HG03439 (cell line): Measurements from ENCODE around the gene DDX47.
A peak's percentile ranks its signal among the peaks of the same experiment; 100 is the strongest.

ENCODE experiments used
- ATAC-seq: cut with Tn5 transposase; IDR thresholded peaks from one replicate; pipeline ENCODE4 v1.9.1; 2021; ENCODE audit warnings: mild to moderate bottlenecking, moderate library complexity; ENCODE audit not compliant: unreplicated experiment

DDX47 gene

DNA sequence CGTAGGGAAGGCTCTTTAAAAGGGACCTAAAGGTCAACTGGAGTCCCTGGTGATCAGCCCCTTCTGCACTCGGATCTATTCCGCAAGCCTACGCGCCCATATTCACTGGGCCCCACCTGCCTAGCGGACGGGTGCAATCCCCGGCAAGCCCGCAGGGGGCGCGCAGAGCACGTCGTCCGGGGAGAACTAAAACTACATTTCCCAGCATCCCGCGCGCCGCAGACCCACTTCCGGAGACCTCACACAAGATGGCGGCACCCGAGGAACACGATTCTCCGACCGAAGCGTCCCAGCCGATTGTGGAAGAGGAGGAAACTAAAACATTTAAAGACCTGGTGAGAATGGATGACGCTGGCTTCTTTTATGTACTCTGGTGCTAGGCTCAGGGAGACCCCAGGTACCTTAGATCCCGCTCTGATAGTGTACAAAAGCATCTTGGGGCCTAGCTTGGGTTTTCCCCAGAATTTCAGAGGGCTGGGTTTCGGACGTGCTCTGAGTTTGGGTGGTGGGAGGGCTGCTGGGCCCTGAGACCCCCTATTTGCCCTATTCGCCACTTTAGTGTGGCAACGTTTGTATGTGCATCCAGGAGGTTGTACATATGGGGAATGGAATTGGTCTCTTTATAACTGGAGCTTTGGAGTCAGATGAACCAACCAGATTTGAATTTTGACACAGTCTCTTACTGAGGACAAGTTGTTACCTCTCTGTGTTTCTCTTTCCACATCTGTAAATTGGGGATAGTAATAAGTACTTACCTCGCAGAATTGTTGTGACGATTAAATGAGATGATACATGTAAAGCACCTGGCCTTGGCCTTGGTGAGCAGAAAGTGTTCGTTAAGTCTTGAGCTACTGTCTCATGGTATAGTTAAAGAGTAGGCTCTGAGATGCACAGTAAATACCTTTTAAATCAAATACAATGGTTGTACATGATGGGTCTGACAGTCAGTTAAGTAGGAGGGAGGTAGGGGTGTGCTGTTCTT is at the start of gene DDX47:
TSS of gene DDX47 (plus strand) at position 227 of the 982 bp plus-strand sequence. CDS start at position 249, 22 bp downstream.
- ATAC-seq, result peak; percentile 90

DNA sequence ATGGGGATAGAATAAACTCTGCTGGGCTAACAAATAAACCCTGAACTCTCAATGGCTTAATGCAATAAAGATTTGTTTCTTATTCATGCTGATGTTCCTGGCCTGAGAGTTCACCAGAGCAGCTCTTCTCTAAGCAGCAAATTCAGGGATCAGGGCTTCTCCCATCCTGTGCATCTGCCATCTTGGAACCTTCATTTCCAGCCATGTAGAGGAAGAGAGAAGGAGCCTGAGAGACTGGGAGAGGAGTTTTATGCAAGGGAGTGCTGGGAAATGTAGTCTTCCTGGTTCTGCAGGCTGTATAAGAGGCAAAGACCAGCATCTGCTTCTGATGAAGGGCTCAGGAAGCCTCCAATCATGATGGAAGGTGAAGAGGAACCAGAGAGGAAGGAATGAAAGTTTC is 48.3 kb upstream of the DDX47 start:
- no peak for ATAC-seq

DNA sequence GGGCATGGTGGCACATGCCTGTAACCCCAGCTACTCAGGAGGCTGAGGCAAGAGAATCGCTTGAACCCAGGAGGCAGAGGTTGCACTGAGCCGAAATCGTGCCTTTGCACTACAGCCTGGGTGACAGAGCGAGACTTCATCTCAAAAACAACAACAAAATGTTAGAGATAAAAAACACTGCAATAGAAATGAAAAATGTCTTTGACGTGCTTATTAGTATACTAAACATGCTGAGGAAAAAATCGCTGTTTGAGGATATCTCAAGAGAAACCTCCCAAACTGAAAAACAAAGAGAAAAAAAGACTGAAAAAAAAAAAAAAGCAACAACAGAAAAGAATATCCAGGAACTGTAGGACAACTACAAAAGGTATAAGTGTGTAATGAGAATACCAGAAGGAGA is 42.9 kb upstream of the DDX47 start:
- no peak for ATAC-seq

DNA sequence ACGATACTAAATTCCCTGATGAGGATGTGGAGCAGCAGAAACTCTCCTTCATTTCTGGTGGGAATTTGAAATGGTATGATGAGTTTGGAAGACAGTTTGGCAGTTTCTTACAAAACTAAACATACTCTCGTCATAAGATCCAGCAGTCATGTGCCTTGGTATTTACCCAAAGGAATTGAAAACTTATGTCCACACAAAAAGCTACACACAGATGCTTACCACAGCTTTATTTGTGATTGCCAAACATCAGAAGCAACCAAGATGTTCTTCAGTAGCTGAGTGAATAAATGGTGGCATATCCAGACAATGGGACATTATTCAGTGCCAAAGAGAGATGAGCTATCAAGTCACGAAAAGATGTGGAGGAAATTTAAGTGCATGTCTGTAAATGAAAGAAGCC is 38.4 kb upstream of the DDX47 start:
- no peak for ATAC-seq

DNA sequence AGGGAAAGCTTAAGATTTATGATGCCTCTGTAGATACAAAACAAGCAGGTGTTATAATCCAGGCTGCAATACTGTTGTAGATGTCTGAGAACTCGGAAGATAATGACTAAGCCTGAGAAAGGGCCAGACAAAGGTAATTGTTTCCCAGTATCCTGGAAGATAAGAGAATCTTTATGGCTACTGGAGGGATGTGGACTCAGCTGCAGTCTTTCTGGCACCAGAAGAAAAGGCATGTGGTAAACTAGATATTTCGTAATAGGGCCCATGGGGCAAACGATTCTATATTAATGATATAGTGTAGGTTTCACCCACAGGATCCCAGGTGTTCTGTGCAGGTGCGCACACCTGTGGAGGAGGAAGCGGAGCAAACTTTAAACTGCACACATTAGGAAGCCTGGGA is 36.9 kb upstream of the DDX47 start:
- ATAC-seq, result no peak

DNA sequence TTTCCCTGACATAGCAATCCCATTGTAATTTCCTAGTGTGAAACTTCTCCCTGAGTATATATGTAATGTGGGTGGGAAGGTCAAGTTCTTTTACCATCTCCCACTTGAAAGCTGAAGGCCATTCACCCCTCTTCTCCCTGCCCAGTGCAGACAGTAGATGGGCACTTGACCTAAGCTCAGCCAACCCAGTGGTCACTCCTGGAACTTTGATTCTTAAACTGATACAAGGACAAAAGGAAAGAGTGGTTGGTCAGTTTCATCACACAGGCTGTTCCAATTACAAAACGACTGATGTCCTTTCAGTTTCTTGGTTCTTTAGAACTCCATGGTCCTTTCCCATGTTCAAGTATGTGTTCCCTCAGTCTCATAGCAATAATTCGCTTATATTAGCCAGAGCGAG is 36.1 kb upstream of the DDX47 start:
- no peak for ATAC-seq

DNA sequence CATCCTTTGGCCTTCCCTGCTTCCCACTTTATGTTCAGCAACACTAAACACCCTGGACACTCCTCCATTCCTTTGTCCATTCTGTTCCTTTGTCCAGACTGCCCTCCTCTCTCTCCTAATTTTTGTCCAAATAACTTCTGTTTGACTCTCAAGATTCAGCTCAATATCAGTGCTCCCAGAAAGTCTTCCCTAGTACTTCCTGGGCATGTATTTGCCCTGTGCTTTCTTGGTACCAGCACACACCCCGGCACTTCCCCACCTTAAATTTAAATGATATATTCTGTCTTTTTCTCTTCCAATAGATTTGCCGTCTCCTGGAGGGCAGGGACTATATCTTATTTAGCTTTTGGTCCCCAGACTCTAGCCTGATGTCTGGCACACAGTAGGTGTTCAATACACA is 34.1 kb upstream of the DDX47 start:
- ATAC-seq, result no peak

DNA sequence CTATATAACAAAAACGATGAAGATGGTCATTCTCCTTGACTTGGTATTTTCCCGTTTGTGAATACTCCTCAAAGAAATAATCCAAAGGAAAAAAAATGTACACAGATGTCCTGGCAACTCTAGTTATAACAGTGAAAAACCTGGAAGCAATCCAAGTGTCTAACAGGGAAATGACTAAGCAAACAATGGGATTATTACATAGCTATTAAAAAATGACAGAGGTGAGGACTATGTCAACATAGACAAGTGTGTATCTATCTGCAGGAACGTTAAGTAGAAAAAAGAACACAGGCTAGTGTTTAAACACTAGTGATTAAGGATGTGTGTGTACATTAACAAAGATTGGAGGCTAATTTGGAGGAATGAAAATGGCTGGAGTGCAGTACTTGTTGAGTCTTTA is 33.6 kb upstream of the DDX47 start:
- ATAC-seq, result no peak

DNA sequence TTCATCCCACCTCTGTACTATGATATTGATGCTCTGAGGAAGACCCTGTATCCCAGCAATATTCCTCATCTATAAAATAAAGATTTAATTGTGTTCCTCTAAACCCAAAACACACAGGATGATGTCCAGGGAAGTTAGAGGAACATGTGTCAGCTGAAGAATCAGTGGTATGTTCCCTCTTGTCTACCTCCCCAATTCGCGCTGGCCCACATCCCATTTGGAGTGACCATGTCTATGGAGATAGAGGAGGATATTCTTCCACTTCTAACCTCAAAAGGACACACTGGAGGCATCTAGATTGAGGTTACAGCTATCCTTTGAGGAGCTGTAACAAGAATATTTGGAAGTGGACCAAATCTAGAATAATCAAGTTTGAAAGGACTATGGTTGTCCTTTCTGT is 29.0 kb upstream of the DDX47 start:
- no peak for ATAC-seq

DNA sequence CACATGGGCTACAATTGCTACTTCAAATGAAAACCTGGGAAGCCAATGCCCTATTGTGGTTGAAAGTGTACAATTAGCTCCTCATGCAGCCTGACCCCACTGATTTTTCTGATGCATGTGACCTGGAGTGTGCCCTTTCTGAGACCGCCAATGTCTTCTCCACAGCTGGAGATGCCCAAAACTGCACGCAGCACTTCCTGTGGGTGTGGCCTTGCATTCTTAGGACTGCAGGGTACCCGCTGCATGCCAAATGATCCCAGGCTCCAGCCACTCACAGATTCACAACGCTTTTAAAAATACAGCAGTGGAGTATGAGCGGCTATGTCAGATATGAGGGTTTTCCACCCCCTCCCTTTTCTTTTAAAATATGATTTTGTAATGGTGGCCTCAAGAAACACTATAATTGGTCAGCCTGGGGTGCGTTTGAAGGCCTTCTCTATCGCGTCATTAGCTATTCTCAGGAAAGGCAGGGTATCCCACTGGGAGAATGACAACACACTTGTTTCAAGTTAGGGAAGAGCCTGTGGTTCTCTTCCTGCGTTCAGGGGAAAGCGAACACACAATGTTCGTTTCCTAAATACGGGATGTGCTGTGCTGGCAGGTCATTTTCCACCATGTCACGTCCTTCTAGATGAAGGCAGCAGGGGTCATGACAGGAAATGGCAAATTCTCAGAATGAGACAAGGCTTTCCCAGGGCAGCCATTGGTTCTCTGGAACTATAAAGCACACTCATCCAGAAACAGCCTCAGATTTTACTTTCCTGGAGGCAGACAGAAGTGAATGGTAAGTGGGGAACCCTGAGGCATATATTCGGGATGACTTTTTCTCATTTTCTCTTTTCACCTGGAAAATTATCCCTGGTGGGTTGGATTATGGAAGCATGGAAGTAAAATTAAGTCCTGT is 28.0 kb upstream of the DDX47 start, which contains the start of gene APOLD1:
TSS of gene APOLD1 (plus strand) at position 749 of the 904 bp plus-strand sequence. CDS start at position 782, 33 bp downstream.
- ATAC-seq, result no peak

DNA sequence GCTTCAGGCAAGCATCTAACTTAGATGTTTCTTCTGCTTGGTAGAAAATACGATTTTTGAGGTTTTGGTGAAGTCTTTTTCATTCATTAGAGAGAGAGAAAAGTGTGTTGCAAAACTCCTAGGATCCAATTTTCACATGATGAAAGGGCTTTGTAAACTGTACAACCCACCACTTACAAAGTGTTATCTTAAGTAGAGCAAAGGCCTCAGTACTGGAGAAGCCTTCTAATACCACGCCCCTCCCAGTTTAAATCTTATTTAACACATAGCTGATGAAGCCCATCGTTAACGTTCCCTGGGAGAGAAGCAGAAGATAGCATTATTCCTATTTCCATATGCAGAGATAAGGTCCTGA is 26.8 kb upstream of the DDX47 start:
- peak; percentile 19 for ATAC-seq

DNA sequence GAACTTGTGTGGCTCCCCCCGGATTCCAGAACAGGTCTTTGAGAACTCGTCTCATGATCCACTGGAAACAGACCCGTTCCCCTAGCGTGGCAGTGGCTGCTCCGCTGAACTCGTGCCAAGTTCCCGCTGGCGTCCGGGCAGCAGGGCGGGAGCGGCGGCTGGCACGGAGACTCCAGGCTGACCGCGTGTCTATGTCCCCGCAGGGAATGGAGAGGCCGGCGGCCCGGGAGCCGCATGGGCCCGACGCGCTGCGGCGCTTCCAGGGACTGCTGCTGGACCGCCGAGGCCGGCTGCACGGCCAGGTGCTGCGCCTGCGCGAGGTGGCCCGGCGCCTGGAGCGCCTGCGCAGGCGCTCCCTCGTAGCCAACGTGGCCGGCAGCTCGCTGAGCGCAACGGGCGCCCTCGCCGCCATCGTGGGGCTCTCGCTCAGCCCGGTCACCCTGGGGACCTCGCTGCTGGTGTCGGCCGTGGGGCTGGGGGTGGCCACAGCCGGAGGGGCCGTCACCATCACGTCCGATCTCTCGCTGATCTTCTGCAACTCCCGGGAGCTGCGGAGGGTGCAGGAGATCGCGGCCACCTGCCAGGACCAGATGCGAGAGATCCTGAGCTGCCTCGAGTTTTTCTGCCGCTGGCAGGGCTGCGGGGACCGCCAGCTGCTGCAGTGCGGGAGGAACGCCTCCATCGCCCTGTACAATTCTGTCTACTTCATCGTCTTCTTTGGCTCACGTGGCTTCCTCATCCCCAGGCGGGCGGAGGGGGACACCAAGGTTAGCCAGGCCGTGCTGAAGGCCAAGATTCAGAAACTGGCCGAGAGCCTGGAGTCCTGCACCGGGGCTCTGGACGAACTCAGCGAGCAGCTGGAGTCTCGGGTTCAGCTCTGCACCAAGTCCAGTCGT is 26.2 kb upstream of the DDX47 start:
- ATAC-seq, result peak; percentile 64

DNA sequence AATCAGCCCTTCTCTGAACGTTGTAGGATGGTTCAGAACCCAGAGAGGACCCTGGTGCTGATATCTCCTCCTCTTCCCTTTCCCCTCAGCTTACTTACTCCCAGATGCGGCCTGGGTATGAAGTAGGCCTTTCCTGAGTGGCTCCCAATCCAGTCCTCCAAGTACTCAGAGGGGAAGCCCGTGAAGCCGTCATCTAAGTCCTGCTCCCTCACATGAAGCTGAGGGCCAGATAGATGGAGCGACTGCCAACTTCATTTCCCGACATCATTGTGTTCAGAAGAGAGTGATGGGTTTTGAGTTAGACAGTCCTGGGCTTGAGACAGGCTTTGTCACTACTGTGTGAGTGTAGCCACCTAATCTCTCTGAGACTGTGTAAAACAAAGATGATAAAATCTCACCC is 25.0 kb upstream of the DDX47 start:
- no peak for ATAC-seq

DNA sequence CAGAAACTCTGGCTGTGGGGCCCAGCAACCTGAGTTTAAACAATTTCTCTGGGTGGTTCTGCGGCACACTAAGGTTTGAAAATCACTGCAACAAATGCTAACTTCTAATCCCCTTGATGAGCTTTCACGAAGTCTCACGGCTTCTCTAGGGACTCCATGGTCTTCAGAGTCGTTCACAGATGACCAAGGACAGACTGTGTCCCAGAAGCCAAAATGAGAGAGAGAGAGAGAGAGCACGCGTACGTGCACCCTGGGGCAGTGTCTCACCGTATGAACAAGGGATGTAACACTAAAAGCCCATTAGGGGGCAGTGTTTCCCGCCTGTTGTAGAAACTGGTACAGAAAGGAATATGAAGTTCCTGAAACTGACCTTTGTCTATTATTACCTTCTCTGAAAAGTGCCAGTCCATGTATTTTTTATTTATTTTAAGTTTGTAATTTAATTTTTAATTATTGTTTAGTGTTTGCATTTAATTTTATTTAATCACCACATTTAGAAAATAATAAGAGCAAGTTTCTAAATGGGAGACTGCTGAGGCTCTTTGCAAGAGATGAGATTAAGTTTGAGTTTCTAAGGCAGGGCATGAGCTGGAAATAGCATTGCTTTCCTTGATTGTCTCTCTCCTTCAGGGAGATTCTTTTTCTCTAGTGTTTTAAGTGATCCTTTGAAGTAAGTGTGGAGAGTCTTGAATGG is 24.3 kb upstream of the DDX47 start:
- ATAC-seq, result peak; percentile 68

DNA sequence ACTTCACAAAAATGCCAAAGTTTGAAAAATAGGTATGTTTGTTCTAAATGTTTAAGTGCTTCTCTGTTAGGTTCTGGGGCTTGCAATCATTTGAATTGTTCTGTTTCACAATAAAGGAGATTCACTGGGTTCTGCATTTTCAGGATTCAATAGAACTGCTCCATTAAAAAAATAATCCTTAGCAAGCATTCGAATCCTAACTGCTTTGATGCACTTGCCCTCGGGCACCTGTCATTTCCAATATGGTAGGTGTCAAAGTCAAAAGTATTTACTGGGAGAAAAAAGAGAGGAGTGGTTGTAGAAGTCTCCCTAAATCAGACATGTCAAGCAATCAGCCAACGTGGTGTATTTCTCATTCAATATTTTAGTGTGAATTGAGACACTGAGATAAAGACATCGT is 22.2 kb upstream of the DDX47 start:
- no peak for ATAC-seq

DNA sequence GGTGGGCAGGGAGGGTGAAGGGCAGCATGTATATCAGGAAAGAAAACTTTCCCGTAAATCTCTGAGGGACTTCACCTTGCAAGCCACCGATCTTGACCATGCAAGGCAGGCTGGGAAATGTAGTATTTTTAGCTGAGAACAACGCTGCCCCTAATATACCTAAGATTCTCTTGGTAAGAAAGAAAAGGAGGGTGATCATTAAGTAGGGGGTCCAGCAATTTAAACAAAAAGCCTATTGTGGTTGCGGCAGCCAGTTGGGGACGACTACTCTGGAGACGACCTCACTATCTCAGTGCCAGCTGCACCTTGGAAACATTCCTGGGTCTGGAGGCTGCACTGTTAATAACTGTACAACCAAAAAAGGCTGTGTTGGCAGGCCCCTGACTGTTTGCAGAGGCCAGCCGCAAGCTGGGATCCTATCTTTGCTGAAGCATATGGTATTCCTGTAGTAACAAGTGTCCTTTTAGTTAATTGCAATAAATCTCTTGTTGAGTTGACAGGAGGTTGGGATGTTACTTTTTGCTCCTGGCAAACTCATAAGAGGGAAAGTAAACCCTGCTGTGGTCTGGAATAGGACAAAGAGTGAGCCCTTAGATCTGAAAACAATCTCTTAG is 21.3 kb upstream of the DDX47 start:
- no peak for ATAC-seq

DNA sequence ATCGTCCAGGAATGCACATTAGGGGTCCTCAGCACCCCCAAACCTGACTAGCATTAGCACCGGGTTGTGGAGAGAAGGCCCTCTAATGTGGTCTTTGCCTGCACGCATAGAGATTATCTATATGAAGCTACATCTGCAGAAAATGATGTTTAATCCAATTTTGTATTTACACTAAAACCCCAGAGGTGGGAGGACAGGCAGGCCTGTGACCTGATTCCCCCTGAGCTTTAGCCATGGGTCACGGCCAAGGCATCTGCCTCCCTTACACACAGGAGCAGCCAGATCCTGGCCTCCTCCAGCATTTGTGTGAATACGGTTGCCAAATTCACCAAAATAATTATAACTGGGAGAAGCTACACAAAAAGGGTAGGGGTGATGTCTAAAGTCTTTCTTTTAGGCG is 20.7 kb upstream of the DDX47 start:
- no peak for ATAC-seq

DNA sequence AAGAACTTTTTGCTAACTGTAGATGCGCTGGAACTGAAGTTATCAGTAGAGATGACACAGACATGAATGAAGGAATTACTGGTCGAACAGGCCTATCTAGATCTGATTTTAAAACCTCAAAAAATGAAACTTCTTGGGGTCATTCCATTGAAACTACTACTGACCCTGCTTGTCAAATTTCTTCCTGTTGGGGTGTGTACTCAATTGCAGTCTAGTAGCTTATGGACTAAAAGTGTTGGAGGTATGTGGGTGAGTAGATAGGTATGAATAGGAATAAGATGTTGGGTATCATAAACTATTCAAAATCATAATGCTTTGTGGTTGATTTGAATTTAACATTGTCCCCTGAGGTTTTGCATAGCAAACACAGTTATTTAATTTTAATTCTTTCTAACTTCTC is 18.5 kb upstream of the DDX47 start:
- no peak for ATAC-seq

DNA sequence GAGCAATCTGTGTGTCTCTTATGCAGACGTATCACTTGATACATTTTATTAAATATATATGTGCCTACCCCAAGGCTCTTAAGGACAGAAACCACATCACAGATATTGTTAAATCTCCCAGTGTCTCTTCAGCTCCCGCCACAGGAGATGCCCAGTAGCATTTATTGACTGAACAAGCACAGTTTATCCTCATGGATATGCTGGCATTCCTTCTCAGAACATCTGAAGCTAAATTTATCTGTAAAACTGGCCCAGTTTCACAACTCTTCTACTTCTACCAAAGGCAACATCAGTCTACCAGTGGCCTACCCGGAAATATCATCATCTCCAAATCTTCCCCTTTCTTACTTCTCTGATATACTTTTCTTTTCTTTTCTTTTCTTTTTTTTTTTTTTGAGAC is 17.0 kb upstream of the DDX47 start:
- no peak for ATAC-seq
